Vagina (tissue), 2 donors: ENCODE data around the gene ZNHIT2.

Source experiments
- POLR2A ChIP-seq, 2 donors: fragments of 450-650 bp; IDR thresholded peaks; one replicate each; pipeline ENCODE4 v1.6.1; 2017; ENCODE audit warnings: antibody characterized with exemption in 2 of 2, mild to moderate bottlenecking in 2 of 2, moderate library complexity in 2 of 2
- POLR2AphosphoS5 ChIP-seq, 2 donors: sonication (generic); formaldehyde crosslinking; IDR thresholded peaks; one replicate each; pipeline ENCODE4 v1.9.0; 2017; ENCODE audit warnings: antibody characterized with exemption in 2 of 2, mild to moderate bottlenecking in 2 of 2, low read depth in 1 of 2; ENCODE audit not compliant: insufficient read depth in 1 of 2
- TF ChIP-seq, protein P1 (sequence below), 3 experiments: fragments of 450-650 bp in 2 of 3; fragments of 200-600 bp in 1 of 3; sonication (generic) in 1 of 3; IDR thresholded peaks; one replicate each; pipeline ENCODE4 v1.5.1; 2017 to 2019; ENCODE audit warnings: antibody characterized with exemption in 3 of 3, mild to moderate bottlenecking in 2 of 3, moderate library complexity in 2 of 3

GRCh38 chr11:65131417-65131776, 13.9 kb upstream of the ZNHIT2 start:
- TF ChIP-seq, protein P1, sequence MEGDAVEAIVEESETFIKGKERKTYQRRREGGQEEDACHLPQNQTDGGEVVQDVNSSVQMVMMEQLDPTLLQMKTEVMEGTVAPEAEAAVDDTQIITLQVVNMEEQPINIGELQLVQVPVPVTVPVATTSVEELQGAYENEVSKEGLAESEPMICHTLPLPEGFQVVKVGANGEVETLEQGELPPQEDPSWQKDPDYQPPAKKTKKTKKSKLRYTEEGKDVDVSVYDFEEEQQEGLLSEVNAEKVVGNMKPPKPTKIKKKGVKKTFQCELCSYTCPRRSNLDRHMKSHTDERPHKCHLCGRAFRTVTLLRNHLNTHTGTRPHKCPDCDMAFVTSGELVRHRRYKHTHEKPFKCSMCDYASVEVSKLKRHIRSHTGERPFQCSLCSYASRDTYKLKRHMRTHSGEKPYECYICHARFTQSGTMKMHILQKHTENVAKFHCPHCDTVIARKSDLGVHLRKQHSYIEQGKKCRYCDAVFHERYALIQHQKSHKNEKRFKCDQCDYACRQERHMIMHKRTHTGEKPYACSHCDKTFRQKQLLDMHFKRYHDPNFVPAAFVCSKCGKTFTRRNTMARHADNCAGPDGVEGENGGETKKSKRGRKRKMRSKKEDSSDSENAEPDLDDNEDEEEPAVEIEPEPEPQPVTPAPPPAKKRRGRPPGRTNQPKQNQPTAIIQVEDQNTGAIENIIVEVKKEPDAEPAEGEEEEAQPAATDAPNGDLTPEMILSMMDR (IDR thresholded peaks at IDR 0.05), result no peak
- no peak for TF ChIP-seq POLR2AphosphoS5 (IDR thresholded peaks at IDR 0.05; ENCODE audit: insufficient read depth in 1 of 2, low read depth in 1 of 2)
- TF ChIP-seq POLR2A (IDR thresholded peaks at IDR 0.05), result no peak
